ENCODE measurements around the gene SDHAF3.

SDHAF3 gene

DNA sequence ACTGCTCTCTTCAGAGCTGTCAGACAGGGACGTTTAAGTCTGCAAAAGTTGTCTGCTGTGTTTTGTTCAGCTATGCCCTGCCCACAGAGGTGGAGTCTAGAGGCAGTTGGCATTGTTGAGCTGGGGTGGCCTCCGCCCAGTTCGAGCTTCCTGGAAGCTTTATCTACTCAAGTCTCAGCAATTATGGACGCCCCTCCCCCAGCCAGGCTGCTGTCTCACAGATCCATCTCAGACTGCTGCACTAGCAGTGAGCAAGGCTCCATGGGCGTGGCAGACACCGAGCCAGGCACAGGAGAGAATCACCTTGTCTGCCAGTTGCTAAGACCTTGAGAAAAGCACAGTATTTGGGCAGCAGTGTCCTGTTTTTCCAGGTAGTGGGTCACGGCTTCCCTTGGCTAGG lies 98.1 kb downstream of the SDHAF3 start:
- no peak for DNase-seq (ENCODE audit: low read depth in 1 of 2, low spot score in 1 of 2)

DNA sequence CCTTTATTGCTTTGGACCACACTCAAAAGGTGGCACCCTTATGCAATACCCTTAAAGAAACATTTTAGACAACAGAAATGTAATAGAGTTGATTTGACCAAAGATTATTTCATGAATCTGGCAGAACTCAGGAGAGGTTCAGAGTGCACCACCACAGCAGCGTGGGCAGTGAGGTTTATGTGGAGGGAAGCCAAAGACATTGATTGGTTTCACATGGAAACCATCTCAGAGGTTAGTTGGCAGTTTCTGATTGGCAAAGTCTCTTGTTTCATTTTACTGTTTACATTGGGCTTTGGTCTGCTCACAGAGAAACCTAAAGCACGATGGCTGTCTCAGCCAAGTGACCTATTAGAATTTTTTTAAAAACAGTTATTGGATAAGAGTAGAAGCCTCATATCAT lies 101.3 kb downstream of the SDHAF3 start:
- DNase-seq (ENCODE audit: low read depth in 1 of 2, low spot score in 1 of 2), result no peak

DNA sequence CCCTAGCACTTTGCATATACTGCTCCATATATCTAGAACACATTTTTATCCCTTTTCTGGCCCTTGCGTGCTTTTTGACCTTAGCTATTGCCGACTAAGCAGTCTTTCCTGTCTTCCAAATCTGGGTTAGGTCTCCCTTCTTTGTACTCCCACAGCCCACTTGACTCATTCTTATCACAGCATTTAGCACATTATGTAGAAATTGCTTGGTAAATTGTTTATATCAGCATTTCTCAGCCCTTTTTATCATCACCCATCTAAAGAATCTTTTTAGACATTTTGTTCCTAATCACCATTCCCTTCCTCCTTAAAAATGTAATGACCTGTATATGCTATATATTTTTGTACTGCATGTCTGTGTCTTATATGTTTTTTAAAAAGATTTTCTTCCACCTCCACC lies 101.7 kb downstream of the SDHAF3 start:
- no peak for DNase-seq (ENCODE audit: low read depth in 1 of 2, low spot score in 1 of 2)

DNA sequence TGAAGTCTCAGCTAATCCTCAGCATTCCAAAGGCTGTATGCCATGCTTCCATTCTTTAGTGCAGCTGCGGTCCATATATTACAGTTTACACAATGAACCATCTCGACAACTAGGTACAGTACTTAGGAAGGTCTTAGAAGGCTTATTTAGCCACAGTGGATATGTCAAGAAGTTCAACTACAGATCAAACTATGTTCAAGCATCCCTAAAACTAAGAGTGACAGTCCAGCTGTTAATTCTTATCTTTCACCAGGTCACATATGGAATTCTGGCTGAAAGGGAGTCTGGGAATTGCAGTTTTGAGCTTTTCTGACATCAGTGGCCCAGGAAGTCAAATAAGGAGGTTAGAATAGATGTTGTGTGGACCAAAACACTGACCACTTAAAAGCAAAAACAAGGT lies 106.8 kb downstream of the SDHAF3 start:
- DNase-seq (ENCODE audit: low read depth in 1 of 2, low spot score in 1 of 2), result no peak

DNA sequence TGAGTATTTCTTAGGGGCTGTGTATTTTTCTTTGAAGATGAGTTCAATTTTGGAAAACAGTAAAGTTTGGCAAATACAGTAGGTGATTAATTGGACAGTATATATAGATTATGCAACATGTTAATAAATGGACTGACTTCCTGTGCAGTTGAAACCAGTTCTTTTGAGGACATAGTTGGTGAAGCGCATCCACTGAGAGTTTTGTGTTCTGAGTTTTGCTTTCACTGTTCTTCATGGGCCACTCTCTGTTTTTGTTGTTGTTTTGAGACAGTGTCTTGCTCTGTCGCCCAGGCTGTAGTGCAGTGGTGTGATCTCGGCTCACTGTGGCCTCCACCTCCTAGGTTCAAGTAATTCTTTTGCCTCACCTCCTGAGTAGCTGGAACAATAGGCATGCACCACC lies 109.0 kb downstream of the SDHAF3 start:
- DNase-seq (ENCODE audit: low read depth in 1 of 2, low spot score in 1 of 2), result no peak

Data from activated CD4-positive, alpha-beta T cell treated with anti-CD3 and anti-CD28 coated beads, Interleukin-2, amount 50 U/mL, for 24 hours (primary cell).